IMR-90 (cell line): ENCODE results near the gene CEL. TPM values are rescaled to one million over a fixed set of nuclear protein-coding genes. Genes with fewer than 3 reads are reported as not detected.

Source experiments
- ATAC-seq: fragments of 200-7000 bp; cut with Tn5 transposase; 2 replicates; pipeline ENCODE4 v1.9.1; 2020; ENCODE audit warnings: low read depth, mild to moderate bottlenecking, moderate library complexity
- BruUV-seq: library from RNA; stranded (reverse); fragments of 400-500 nt; replicated peaks from 2 replicates; lab custom pipeline; 2021; lab: Mats Ljungman, UMichigan
- CTCF ChIA-PET: fragments of 300-600 bp; formaldehyde crosslinking; extraction: SDS; loops from one replicate; lab custom pipeline; 2021; ENCODE audit warnings: antibody characterized with exemption; lab: Yijun Ruan, JAX
- POLR2A ChIA-PET: fragments of 300-600 bp; sonication (Branson Sonifier 250); formaldehyde crosslinking; loops from one replicate; lab custom pipeline; 2022; ENCODE audit warnings: antibody characterized with exemption; ENCODE audit not compliant: unreplicated experiment; lab: Charles Lee
- DNase-seq: peaks from one replicate; pipeline ENCODE4 v3.0.0; 2013
- H2AFZ ChIP-seq: replicated peaks from 2 replicates; pipeline ENCODE3; 2013; ENCODE audit warnings: low read length, mild to moderate bottlenecking; ENCODE audit not compliant: poor library complexity
- H2AK5ac ChIP-seq: 2 replicates; pipeline ENCODE4 v1.6.1; 2013; ENCODE audit warnings: low read depth, low read length, inconsistent platforms
- H2AK9ac ChIP-seq: replicated peaks from 2 replicates; pipeline ENCODE3; 2013; ENCODE audit warnings: mild to moderate bottlenecking, low read depth, low read length, moderate library complexity; ENCODE audit not compliant: poor library complexity
- H2BK120ac ChIP-seq: 2 replicates; pipeline ENCODE4 v1.6.1; 2013; ENCODE audit warnings: low read depth, low read length, inconsistent platforms
- H2BK15ac ChIP-seq: 3 replicates; pipeline ENCODE4 v1.6.1; 2013; ENCODE audit warnings: low read depth, low read length, inconsistent platforms
- H2BK20ac ChIP-seq: 2 replicates; pipeline ENCODE4 v1.6.1; 2013; ENCODE audit warnings: low read depth, mild to moderate bottlenecking, inconsistent platforms, low read length, moderate library complexity
- H2BK5ac ChIP-seq: 2 replicates; pipeline ENCODE4 v1.6.1; 2013; ENCODE audit warnings: mild to moderate bottlenecking, low read depth, low read length, inconsistent platforms; ENCODE audit not compliant: poor library complexity, severe bottlenecking
- H3K14ac ChIP-seq: replicated peaks from 2 replicates; pipeline ENCODE4 v1.6.1; 2013; ENCODE audit warnings: low read depth, low read length, inconsistent platforms
- H3K18ac ChIP-seq: 2 replicates; pipeline ENCODE4 v1.6.1; 2013; ENCODE audit warnings: low read depth, low read length, control low read depth
- H3K23ac ChIP-seq: 2 replicates; pipeline ENCODE4 v1.6.1; 2013; ENCODE audit warnings: low read depth, low read length, inconsistent platforms
- H3K27ac ChIP-seq: 2 replicates; pipeline ENCODE4 v1.5.1; 2013; ENCODE audit warnings: mild to moderate bottlenecking, control low read depth, low read length; ENCODE audit not compliant: insufficient read depth
- H3K27me3 ChIP-seq: 2 replicates; pipeline ENCODE4 v1.6.1; 2013; ENCODE audit warnings: low read length; ENCODE audit not compliant: control insufficient read depth, insufficient read depth
- H3K36me3 ChIP-seq: 2 replicates; pipeline ENCODE4 v1.6.1; 2013; ENCODE audit warnings: low read length, mixed read lengths; ENCODE audit not compliant: control insufficient read depth, insufficient read depth
- H3K4ac ChIP-seq: 2 replicates; pipeline ENCODE4 v1.6.1; 2013; ENCODE audit warnings: low read depth, low read length, inconsistent platforms
- H3K4me1 ChIP-seq: 2 replicates; pipeline ENCODE4 v1.6.1; 2013; ENCODE audit warnings: low read length, mixed read lengths; ENCODE audit not compliant: control insufficient read depth, insufficient read depth
- H3K4me2 ChIP-seq: 2 replicates; pipeline ENCODE4 v1.6.1; 2013; ENCODE audit warnings: low read depth, mild to moderate bottlenecking, control low read depth, low read length, moderate library complexity
- H3K4me3 ChIP-seq: 2 replicates; pipeline ENCODE4 v1.5.1; 2013; ENCODE audit warnings: low read depth, mild to moderate bottlenecking, control low read depth, low read length, moderate library complexity; ENCODE audit not compliant: insufficient read depth
- H3K56ac ChIP-seq: 2 replicates; pipeline ENCODE4 v1.6.1; 2013; ENCODE audit warnings: low read length, inconsistent platforms; ENCODE audit not compliant: insufficient read depth; ENCODE audit errors: extremely low read depth
- H3K79me1 ChIP-seq, 2 experiments: 2 replicates each; pipeline ENCODE4 v1.6.1; 2013; ENCODE audit warnings: low read length in 2 of 2, inconsistent platforms in 1 of 2, low read depth in 1 of 2
- H3K9ac ChIP-seq: 2 replicates; pipeline ENCODE4 v1.6.1; 2013; ENCODE audit warnings: low read depth, low read length, control low read depth
- H3K9me1 ChIP-seq: 2 replicates; pipeline ENCODE4 v1.6.1; 2013; ENCODE audit warnings: low read length, inconsistent platforms; ENCODE audit not compliant: insufficient read depth
- H3K9me3 ChIP-seq: 2 replicates; pipeline ENCODE4 v1.6.1; 2013; ENCODE audit warnings: low read length; ENCODE audit not compliant: control insufficient read depth, insufficient read depth
- H4K20me1 ChIP-seq: 2 replicates; pipeline ENCODE4 v1.6.1; 2013; ENCODE audit warnings: low read length, inconsistent platforms; ENCODE audit not compliant: insufficient read depth
- H4K5ac ChIP-seq: 2 replicates; pipeline ENCODE4 v1.6.1; 2013; ENCODE audit warnings: mild to moderate bottlenecking, low read depth, low read length, control low read depth
- H4K8ac ChIP-seq, 2 experiments: 2 replicates each; pipeline ENCODE4 v1.6.1; 2013; ENCODE audit warnings: low read depth in 2 of 2, low read length in 2 of 2, control low read depth in 1 of 2, inconsistent platforms in 1 of 2
- H4K91ac ChIP-seq: 2 replicates; pipeline ENCODE4 v1.6.1; 2013; ENCODE audit warnings: low read depth, low read length, inconsistent platforms; ENCODE audit not compliant: insufficient read depth
- BHLHE40 ChIP-seq: fragments of 150-350 bp; IDR thresholded peaks from 2 replicates; pipeline ENCODE4 v1.6.1; 2016; ENCODE audit warnings: mild to moderate bottlenecking, low read depth, low read length
- CEBPB ChIP-seq: IDR thresholded peaks from 2 replicates; pipeline ENCODE4 v1.6.1; 2012; ENCODE audit warnings: low read depth, low read length, improper control_type of control experiment
- CHD1 ChIP-seq: IDR thresholded peaks from 2 replicates; pipeline ENCODE4 v1.6.1; 2012; ENCODE audit warnings: low read depth, low read length, improper control_type of control experiment
- FOS ChIP-seq: fragments of 150-350 bp; IDR thresholded peaks from 2 replicates; pipeline ENCODE4 v1.6.1; 2016; ENCODE audit warnings: low read depth, low read length
- MAFK ChIP-seq: IDR thresholded peaks from 2 replicates; pipeline ENCODE4 v1.6.1; 2012; ENCODE audit warnings: low read depth, low read length, improper control_type of control experiment
- MAZ ChIP-seq: IDR thresholded peaks from 2 replicates; pipeline ENCODE4 v1.6.1; 2012; ENCODE audit warnings: low read depth, mild to moderate bottlenecking, low read length, improper control_type of control experiment, moderate library complexity, borderline replicate concordance
- MXI1 ChIP-seq: IDR thresholded peaks from 2 replicates; pipeline ENCODE4 v1.6.1; 2012; ENCODE audit warnings: low read depth, mild to moderate bottlenecking, low read length, moderate library complexity, borderline replicate concordance
- NFE2L2 ChIP-seq: fragments of 150-350 bp; IDR thresholded peaks from 2 replicates; pipeline ENCODE4 v1.6.1; 2016; ENCODE audit warnings: low read depth, mild to moderate bottlenecking, low read length
- POLR2A ChIP-seq: IDR thresholded peaks from 2 replicates; pipeline ENCODE4 v1.6.1; 2012; ENCODE audit warnings: mild to moderate bottlenecking, low read depth, low read length
- RAD21 ChIP-seq: IDR thresholded peaks from 2 replicates; pipeline ENCODE4 v1.6.1; 2012; ENCODE audit warnings: low read length, improper control_type of control experiment
- RCOR1 ChIP-seq: IDR thresholded peaks from 2 replicates; pipeline ENCODE4 v1.6.1; 2012; ENCODE audit warnings: mild to moderate bottlenecking, low read length, improper control_type of control experiment; ENCODE audit not compliant: insufficient replicate concordance
- RFX5 ChIP-seq: IDR thresholded peaks from 2 replicates; pipeline ENCODE4 v1.8.0; 2012; ENCODE audit warnings: low read depth, mild to moderate bottlenecking, low read length, moderate library complexity
- SMC3 ChIP-seq: fragments of 150-350 bp; IDR thresholded peaks from 2 replicates; pipeline ENCODE4 v1.6.1; 2016; ENCODE audit warnings: low read depth, mild to moderate bottlenecking, antibody characterized with exemption, low read length, moderate library complexity
- WGBS, 2 experiments: methylation state at CpG; one replicate each; pipeline versions ENCODE4 v1.1.5 to v1.1.7; 2013; ENCODE audit warnings: missing lambda C conversion rate in 2 of 2; ENCODE audit not compliant: insufficient read length in 1 of 2; ENCODE audit errors: extremely low coverage in 2 of 2; 5-methylcytosine and 5-hydroxymethylcytosine counted together
- dilution Hi-C: fragments of 300-500 bp; cut with HindIII; formaldehyde crosslinking; loops from one replicate; pipeline ENCODE4 v1.14.3; 2018; ENCODE audit warnings: low sequenced_read_pairs; ENCODE audit not compliant: unreplicated experiment
- in situ Hi-C: fragments of 300-500 bp; cut with MboI; formaldehyde crosslinking; loops from 3 replicates; pipeline ENCODE4 v1.14.3; 2019; ENCODE audit warnings: low sequenced_read_pairs, inconsistent platforms, mixed read lengths
- intact Hi-C: fragments of 100-400 bp; cut with micrococcal nuclease; formaldehyde crosslinking; loops from 2 replicates; pipeline ENCODE4 v1.10.0; 2022
- polyA plus RNA-seq, 3 experiments: library from polyadenylated mRNA; depleted of rRNA; stranded (reverse); fragments of >200 nt; gene quantifications; 2 replicates each; pipeline ENCODE4 v1.2.3, GENCODE V29; 2012; ENCODE audit warnings: low replicate concordance in 1 of 3
- total RNA-seq: library from RNA; depleted of rRNA; stranded (reverse); fragments of >200 nt; gene quantifications from 2 replicates; pipeline ENCODE4 v1.2.3, GENCODE V29; 2012
- TF ChIP-seq, protein P1 (sequence below): fragments of 150-350 bp; IDR thresholded peaks from 2 replicates; pipeline ENCODE4 v1.6.1; 2017; ENCODE audit warnings: mild to moderate bottlenecking, antibody characterized with exemption, low read length, low read depth
- TF ChIP-seq, protein P2 (sequence below): fragments of 150-350 bp; IDR thresholded peaks from 2 replicates; pipeline ENCODE4 v1.6.1; 2016; ENCODE audit warnings: low read depth, mild to moderate bottlenecking, low read length, moderate library complexity, borderline replicate concordance
- TF ChIP-seq, protein P3 (sequence below): conservative IDR thresholded peaks from 2 replicates; pipeline ENCODE4 v1.5.1; 2012; ENCODE audit warnings: mild to moderate bottlenecking, low read depth, low read length, improper control_type of control experiment

CEL gene
- total and polyA plus RNA-seq, 2 of the 4 experiments (the other 2 are of a cell fraction) = under 0.01 to 0.75 TPM

- Histone ChIP-seq H3K27me3 (no peaks in the 10 kb centered on the region), H3K36me3 (peaks cover 62% of the 10 kb centered on the region), H4K20me1 (peaks cover 8% of the 10 kb centered on the region), H4K91ac (no peak overlapping the region), H3K4ac (no peak overlapping the region), H3K56ac (no peak overlapping the region), H4K8ac (no peak overlapping the region), H2AK5ac (no peak overlapping the region), H2BK20ac (no peak overlapping the region), H3K9ac (no peak overlapping the region), H3K18ac (no peak overlapping the region), H3K14ac (no peak overlapping the region), H3K9me1 (no peaks in the 10 kb centered on the region), H3K9me3 (no peaks in the 10 kb centered on the region), H2BK5ac (no peak overlapping the region), H3K4me1 (no peaks in the 10 kb centered on the region; the same call in 1 of the 2 replicates), H2BK120ac (no peak overlapping the region), H3K79me1 (peaks cover 3 to 20% of the 10 kb centered on the region in 2 experiments; a peak in 3 of 4 replicates), H4K5ac (no peak overlapping the region), H2BK15ac (no peak overlapping the region), H3K4me3 (no peak overlapping the region), H3K27ac (no peak overlapping the region), H3K4me2 (no peak overlapping the region), H2AFZ (no peak overlapping the region), H2AK9ac (peak overlapping the region; percentile 15), H3K23ac (no peak overlapping the region)
- no TSS peak for BruUV-seq
- dilution Hi-C loops (no loop called here), intact Hi-C loops (no loop called here), in situ Hi-C loops (no loop called here)
- DNase-seq (no peak), ATAC-seq (no peak)
- ChIA-PET CTCF (no interaction called here), POLR2A (no interaction called here)
- 83% methylated on average over 1 of the region's 10 CpGs; no CpG with 5 or more reads in 1 of the 2 experiments for WGBS, 2 experiments
- TF ChIP-seq MAZ (no peak), MXI1 (no peak), NFE2L2 (no peak), SMC3 (no peak), MAFK (no peak), RCOR1 (no peak), RFX5 (no peak), BHLHE40 (no peak), CEBPB (no peak), CHD1 (no peak), FOS (no peak), POLR2A (no peak), RAD21 (no peak)
- TF ChIP-seq, protein P1, sequence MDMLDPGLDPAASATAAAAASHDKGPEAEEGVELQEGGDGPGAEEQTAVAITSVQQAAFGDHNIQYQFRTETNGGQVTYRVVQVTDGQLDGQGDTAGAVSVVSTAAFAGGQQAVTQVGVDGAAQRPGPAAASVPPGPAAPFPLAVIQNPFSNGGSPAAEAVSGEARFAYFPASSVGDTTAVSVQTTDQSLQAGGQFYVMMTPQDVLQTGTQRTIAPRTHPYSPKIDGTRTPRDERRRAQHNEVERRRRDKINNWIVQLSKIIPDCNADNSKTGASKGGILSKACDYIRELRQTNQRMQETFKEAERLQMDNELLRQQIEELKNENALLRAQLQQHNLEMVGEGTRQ = no peak
- TF ChIP-seq, protein P2, sequence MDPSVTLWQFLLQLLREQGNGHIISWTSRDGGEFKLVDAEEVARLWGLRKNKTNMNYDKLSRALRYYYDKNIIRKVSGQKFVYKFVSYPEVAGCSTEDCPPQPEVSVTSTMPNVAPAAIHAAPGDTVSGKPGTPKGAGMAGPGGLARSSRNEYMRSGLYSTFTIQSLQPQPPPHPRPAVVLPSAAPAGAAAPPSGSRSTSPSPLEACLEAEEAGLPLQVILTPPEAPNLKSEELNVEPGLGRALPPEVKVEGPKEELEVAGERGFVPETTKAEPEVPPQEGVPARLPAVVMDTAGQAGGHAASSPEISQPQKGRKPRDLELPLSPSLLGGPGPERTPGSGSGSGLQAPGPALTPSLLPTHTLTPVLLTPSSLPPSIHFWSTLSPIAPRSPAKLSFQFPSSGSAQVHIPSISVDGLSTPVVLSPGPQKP = no peak
- TF ChIP-seq, protein P3, sequence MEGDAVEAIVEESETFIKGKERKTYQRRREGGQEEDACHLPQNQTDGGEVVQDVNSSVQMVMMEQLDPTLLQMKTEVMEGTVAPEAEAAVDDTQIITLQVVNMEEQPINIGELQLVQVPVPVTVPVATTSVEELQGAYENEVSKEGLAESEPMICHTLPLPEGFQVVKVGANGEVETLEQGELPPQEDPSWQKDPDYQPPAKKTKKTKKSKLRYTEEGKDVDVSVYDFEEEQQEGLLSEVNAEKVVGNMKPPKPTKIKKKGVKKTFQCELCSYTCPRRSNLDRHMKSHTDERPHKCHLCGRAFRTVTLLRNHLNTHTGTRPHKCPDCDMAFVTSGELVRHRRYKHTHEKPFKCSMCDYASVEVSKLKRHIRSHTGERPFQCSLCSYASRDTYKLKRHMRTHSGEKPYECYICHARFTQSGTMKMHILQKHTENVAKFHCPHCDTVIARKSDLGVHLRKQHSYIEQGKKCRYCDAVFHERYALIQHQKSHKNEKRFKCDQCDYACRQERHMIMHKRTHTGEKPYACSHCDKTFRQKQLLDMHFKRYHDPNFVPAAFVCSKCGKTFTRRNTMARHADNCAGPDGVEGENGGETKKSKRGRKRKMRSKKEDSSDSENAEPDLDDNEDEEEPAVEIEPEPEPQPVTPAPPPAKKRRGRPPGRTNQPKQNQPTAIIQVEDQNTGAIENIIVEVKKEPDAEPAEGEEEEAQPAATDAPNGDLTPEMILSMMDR = no peak
Observed at GRCh38 chr9:133050781-133051180, 11.0 kb upstream of the CEL start.
